Colonic mucosa (tissue), 4 donors: ENCODE measurements around the gene ASTL. TPM values are rescaled to one million over a fixed set of nuclear protein-coding genes. Genes with fewer than 3 reads are reported as not detected.

ENCODE experiments used
- DNase-seq: peaks from one replicate; pipeline ENCODE4 v3.0.0-alpha.2; 2020
- H3K27ac ChIP-seq: fragments of 200-600 bp; one replicate; pipeline ENCODE4 v1.8.0; 2021
- H3K27me3 ChIP-seq: fragments of 200-600 bp; one replicate; pipeline ENCODE4 v1.8.0; 2021
- H3K36me3 ChIP-seq: fragments of 200-600 bp; one replicate; pipeline ENCODE4 v1.8.0; 2021
- H3K4me1 ChIP-seq: fragments of 200-600 bp; one replicate; pipeline ENCODE4 v1.8.0; 2021; ENCODE audit warnings: mild to moderate bottlenecking
- H3K4me3 ChIP-seq: fragments of 200-600 bp; one replicate; pipeline ENCODE4 v1.8.0; 2021
- H3K9ac ChIP-seq, 2 donors: one replicate each; pipeline ENCODE4 v1.7.0; 2013; ENCODE audit warnings: control low read depth in 2 of 2, low read depth in 2 of 2, low read length in 2 of 2
- H3K9me3 ChIP-seq: fragments of 200-600 bp; one replicate; pipeline ENCODE4 v1.8.0; 2021
- CTCF ChIP-seq: fragments of 200-600 bp; IDR thresholded peaks from one replicate; pipeline ENCODE4 v1.8.0; 2022; ENCODE audit warnings: antibody characterized with exemption, mild to moderate bottlenecking
- intact Hi-C: fragments of 100-400 bp; cut with DNase I; formaldehyde crosslinking; loops from one replicate; pipeline ENCODE4 v1.14.1; 2022
- total RNA-seq, 2 donors: library from RNA; stranded (reverse); fragmentation: NEBNext Ultra II Directional in 1 of 2; extraction: Animal tissue kit (Norgen Biotek cat#: 25700) in 1 of 2; gene quantifications; one replicate each; pipeline ENCODE4 v1.2.1, GENCODE V29; 2021
- donor health status: healthy.
- donor health status: DM: no; HTN: no; CAD: no.
- donor health status: DM: no; HTN: no; CAD: no.

ASTL gene
- total RNA-seq, 2 donors from 2014 or later = 0.82 TPM; not detected in 1

GRCh38 chr2:96128456-96128855, 9.8 kb downstream of the ASTL start:
- no peaks in the 10 kb centered on the region for H3K4me1 ChIP-seq
- no peaks in the 10 kb centered on the region for H3K27me3 ChIP-seq
- intact Hi-C loops = no loop called here
- TF ChIP-seq CTCF = no peak
- no peak overlapping the region for H3K27ac ChIP-seq
- no peak overlapping the region for H3K4me3 ChIP-seq
- H3K9ac ChIP-seq = no peak overlapping the region
- no peaks in the 10 kb centered on the region for H3K9me3 ChIP-seq
- no peak for DNase-seq
- H3K36me3 ChIP-seq = no peaks in the 10 kb centered on the region

GRCh38 chr2:96124406-96125265, 13.7 kb downstream of the ASTL start:
- Histone ChIP-seq H3K9me3 (no peaks in the 10 kb centered on the region), H3K9ac (no peak overlapping the region), H3K4me1 (no peaks in the 10 kb centered on the region), H3K4me3 (no peak overlapping the region), H3K27me3 (no peaks in the 10 kb centered on the region), H3K27ac (no peak overlapping the region), H3K36me3 (no peaks in the 10 kb centered on the region)
- no peak for TF ChIP-seq CTCF
- no peak for DNase-seq
- intact Hi-C loops = no loop called here

- no peaks in the 10 kb centered on the region for H3K9me3 ChIP-seq
- intact Hi-C loops = no loop called here
- H3K27me3 ChIP-seq = no peaks in the 10 kb centered on the region
- no peaks in the 10 kb centered on the region for H3K36me3 ChIP-seq
- DNase-seq = no peak
- H3K27ac ChIP-seq = no peak overlapping the region
- no peak overlapping the region for H3K4me3 ChIP-seq
- no peaks in the 10 kb centered on the region for H3K4me1 ChIP-seq
- no peak for TF ChIP-seq CTCF
- H3K9ac ChIP-seq = no peak overlapping the region
Measured at GRCh38 chr2:96123936-96124335, 14.4 kb downstream of the ASTL start.

GRCh38 chr2:96123290-96123689, 15.0 kb downstream of the ASTL start:
- no peaks in the 10 kb centered on the region for H3K9me3 ChIP-seq
- H3K36me3 ChIP-seq = no peaks in the 10 kb centered on the region
- no peak for TF ChIP-seq CTCF
- no peak overlapping the region for H3K4me3 ChIP-seq
- H3K27ac ChIP-seq = no peak overlapping the region
- H3K4me1 ChIP-seq = no peaks in the 10 kb centered on the region
- no peaks in the 10 kb centered on the region for H3K27me3 ChIP-seq
- no peak for DNase-seq
- no peak overlapping the region for H3K9ac ChIP-seq
- intact Hi-C loops = no loop called here

GRCh38 chr2:96122391-96122790, 15.9 kb downstream of the ASTL start:
- no peak overlapping the region for H3K4me3 ChIP-seq
- H3K27ac ChIP-seq = no peak overlapping the region
- H3K27me3 ChIP-seq = no peaks in the 10 kb centered on the region
- DNase-seq = no peak
- peaks cover 1% of the 10 kb centered on the region for H3K4me1 ChIP-seq
- H3K36me3 ChIP-seq = no peaks in the 10 kb centered on the region
- H3K9ac ChIP-seq = no peak overlapping the region
- no peak for TF ChIP-seq CTCF
- intact Hi-C loops = no loop called here
- H3K9me3 ChIP-seq = no peaks in the 10 kb centered on the region
